Stimulated activated CD4-positive, alpha-beta T cell treated with anti-CD3 and anti-CD28 coated beads, Interleukin-4, amount 100 ng/mL, for 4 hours (primary cell): ENCODE data around the gene CACNA2D3.

Source experiments
- DNase-seq, 2 experiments: peaks; one replicate each; pipeline ENCODE4 v3.0.0-alpha.2; 2020

CACNA2D3 gene

DNA sequence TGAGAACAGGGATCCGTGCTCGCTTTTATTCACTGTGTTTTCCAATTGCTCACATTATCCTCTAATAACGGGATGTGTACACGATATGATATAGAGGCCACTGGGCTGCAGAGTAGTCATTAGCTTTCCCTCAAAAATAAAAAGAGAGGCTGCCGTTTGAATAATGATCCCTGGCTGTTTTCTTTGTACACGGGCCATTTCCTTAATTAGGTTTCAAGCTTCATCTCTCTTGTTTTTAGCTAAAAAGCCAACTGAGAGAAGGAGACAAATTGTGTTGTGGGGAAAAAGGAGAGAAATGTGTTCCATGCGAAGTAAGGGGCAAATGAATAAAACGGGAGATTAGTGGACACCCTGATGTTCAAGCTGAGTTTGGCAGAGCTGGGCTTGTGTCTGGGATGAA lies 174.2 kb downstream of the CACNA2D3 start:
- no peak for DNase-seq

DNA sequence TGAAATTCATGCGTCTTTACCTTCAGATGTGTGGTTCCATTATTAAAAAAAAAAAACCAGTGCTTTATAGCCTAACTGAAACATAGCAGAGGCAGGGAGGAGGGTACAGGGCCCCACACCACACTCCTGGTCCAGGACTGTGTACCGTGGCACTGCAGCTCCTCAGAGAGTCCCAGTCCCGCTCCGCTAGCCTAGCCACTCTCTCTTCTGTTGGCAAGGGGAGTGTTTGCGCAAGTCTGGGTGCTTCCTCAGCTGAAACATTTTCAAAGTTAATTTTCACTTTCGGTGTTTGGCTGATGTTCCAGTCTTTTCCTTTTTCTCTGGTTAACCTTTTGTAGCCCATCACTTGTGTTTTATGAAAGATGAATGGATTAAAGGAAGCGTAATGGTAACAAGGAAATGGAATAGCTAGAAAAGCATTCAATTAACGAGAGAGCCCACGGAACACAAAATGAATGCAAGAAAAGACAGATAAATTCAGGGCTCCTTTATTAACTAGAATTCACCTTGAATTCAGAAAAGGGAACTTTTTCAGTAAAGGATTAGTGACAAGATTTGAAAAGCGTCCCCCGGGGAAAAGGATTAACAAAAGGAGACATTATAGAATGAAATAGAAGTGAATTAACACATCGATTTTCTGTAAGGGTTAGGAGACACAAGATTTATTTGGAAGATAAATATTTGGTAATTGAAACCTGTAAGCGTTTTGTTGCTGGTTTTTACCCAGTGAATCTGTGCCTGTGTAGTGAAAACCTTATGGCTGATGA lies 177.0 kb downstream of the CACNA2D3 start:
- DNase-seq = no peak

DNA sequence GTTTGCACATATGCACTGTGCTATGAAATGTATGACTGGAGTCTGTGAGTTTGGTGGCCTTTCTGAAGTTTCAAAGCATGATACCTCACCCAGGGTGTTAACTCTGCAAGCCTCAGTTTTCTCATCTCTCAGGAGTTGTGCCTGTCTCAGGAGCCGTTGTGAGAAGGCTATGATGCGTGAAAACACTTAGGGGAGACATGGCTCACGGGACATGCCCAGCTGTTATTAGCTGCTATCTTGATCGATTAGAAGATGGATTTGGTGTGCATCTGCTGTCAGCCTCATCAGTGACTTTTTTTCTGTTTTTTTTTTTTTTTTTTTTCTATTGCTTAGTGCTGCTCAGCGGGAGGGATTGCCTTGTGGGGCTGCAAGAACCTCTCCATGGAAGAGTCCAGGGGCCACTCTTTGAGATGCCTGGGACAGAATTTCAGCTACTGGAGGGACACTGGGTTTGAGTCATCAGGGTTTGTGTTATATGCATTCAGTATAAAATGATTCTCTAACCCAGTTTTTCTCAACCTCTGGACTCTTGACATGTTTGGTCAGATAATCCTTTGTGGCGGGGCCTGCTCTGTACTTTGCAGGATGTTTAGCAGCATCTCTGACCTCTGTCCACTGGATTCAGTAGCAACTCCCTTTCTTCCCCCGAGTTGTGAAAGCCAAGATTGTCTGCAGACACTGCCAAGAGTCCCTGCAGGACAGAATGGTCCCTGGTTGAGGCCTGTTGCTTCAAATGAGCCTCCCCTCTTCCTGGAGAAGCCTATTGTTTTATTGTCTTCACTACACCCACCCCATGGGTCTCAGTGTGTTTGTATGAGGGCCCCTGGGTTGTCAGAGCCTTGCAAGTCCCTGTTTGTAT lies 181.4 kb downstream of the CACNA2D3 start:
- no peak for DNase-seq

DNA sequence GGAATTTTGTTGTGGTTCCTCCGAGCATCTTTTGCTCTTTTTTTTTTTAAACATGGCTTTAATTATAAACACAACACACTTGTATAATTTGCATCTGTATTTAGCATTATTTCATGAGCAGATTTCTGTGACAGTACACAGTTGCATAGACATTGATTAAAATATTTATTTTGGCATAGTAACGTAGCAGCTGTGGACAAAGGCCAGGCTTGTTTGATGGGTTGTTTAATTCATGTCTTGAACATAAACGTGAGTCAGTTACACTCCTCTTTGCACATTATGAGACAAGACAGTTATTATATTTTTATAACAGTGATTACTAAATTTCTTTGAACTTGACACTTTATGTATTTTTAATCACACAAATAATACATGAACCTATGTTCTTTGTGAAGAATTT lies 182.5 kb downstream of the CACNA2D3 start:
- no peak for DNase-seq

DNA sequence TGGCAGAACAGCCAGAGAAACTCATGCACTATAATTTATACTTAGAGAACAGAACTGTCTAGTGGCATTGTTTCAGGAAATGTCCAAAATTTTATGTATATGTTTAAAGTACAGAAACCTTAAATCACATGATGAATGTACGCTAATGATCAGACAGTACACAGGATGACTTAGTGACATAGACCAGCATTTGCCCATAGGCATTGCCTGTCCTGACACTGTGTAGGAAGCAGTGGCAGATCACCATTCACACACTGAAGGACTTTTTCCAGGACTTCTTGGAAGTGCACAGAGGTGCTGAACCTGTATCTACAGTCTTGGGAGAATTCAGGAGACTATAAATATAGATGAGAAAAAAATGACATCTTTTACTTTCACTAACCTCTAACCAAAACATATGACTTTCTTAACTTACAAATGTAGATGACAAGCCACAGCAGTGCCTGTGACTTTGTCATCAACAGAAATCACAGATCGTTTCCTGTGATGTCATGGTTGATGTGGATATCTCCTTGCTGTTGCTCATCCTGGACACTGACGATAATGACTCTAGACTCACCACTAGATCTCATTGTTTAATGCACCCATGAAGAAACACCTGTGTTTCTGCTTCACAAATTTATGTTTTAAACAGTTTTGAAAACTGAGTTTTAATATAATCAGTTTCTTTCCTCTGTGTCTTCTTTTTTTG lies 183.2 kb downstream of the CACNA2D3 start:
- DNase-seq = no peak

DNA sequence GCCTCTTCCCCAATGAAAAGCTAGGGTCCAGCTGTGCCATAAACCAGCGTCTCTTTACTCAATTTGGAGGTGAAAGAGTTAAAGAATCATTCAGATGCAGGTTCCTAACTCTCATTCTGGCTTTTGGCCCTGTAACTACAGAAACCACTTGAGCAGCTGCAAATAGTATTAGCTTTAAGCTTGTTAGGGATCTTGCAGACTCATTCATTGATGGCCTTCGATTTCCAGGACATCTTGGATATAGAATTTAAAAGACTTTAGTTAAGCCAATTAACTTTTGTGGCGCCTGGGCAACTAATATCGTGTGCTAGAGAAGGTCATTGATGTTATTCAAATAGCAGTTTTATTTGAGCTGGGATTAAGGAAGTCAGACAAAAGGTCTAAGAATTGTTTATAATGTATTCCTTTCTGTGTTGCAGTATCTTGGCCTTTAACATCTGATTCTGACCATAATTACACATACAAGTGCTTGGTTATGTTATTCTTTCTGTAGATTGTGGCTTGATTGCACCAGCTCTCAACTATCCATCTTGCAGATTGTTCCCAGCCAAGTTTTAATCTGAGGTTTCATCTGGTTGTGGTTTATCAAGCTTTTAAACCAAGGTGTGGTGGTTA lies 185.3 kb downstream of the CACNA2D3 start:
- no peak for DNase-seq

DNA sequence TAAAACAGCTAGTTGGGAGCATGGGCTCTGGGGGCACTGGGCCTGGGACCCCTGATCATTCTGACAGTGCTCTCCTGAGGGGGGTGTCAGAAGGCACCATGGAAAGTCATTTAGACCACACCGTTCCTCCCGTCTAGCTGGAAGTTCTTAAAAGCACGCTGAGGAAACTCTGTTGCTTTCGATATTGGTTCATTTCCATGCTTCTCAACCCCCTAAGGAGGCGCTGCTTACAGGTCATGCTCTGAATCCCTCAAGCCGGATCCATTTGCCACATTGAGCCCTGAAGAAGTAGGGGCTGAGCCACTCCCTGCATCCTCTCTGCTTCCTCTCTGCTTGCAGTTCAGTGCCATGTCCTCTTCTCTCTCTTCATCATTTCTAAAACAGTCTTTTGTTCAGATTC lies 187.2 kb downstream of the CACNA2D3 start:
- no peak for DNase-seq

DNA sequence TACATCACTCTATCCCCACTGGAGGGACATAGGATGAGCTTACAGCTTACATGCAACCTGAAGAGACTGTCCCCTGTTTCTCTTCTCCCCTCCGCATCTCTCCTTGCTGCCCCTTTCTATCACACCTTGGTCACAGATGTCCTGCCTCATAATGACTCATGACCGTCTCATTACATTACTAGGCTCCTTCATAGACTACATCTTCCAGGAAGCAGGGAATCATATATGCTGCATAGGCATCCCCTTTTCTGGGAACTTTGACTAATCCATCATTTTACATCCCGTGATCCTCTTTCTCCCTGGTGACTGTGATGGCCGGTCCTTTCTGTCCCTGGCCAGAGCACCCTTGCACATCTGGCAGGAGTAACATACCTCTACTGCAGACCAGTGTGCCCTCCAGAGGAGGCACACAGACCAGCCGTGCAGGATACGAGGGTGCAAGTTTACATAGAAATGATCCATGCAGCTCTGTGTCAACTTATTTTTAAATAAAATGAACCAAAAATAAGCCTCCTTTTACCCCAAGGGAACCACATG lies 188.9 kb downstream of the CACNA2D3 start:
- DNase-seq = no peak

DNA sequence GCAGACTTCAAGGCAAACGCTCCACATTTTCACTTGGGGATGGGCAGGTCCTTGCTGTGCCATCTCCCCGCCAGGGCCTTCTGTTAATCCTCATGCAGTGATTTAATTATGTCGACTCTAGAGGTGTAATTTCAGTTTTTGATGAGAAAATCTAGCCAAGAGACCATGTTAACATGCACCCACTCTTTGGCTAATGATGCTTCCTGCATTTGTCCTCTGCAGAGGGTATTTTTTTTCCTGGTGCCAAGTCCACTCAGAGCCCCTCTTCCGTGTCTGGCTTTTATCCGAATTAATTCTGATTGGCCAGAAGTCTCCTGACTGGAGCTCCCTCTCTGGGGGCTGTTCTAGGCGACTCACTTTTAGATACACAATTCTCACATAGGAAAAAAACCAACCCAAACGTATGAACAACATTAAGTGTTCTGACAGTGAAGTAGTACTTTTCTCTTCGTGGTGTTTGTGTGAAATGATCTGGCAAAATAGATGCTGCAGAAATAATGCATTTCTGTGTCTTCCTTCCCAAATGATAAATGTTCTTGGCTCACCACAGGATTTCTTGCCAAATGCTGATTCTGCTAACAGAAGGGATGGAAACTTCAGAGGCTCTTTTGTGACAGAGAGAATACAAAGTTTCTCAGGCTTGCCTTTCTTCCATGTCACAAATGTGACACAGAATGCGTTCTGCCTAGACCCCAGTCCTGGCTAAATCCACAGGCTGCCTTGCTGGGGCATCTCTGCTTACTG lies 190.0 kb downstream of the CACNA2D3 start:
- DNase-seq = no peak

DNA sequence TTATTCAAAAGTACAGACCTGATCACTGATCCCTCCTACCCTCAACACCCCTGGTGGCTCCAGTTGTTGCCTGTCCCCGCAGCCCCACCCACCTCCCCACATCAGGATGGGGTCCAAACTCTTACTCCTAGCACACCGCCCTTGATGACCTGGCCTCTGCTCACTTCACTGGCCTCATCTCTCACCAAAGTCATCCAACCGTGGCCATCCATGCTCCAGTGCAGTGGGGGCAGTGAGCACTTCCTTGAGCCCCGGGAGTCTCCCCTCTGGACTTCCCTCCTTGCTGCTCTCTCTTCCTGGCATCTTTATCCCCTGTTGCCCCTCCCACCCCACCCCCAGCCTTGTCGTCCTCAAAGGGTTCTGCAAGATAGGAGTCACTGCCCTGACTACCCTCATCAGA lies 191.1 kb downstream of the CACNA2D3 start:
- no peak for DNase-seq

DNA sequence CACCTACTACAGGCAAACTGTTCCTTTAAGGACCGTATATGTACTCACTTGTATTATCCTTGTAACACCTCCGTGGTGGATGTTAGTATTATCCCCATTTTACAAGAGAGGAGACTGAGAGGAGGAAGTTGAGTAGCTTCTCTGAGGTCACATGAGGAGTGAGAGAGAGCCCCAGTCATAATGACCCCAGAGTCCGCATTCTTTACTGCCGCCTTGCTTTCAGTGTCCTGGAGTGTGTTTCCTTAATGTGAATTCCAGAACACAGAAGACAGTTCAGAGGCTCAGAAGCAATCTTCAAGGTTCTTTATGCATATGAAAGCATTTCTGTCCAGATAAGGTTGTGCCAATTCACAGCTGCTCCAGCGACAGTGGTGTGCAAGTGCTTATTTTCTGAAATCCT lies 199.2 kb downstream of the CACNA2D3 start:
- no peak for DNase-seq

DNA sequence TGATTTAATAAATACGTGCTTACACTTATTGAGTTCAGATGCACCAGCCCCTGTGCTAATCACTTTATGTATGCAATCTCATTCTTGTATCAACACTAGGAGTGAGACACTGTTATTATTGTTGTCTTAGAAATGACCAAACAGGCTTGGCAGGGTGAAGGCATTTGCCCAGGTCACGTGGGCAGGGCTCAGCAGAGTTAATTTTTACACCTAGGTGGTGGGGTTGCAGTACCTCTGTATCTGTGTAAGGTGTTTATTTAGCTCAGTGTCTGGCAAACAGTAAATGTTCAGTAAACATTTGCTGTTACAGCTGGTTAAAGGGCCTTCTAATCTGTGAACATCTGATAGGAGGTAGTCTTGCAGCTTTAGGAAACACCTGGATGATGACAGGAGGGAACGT lies 200.0 kb downstream of the CACNA2D3 start:
- no peak for DNase-seq

DNA sequence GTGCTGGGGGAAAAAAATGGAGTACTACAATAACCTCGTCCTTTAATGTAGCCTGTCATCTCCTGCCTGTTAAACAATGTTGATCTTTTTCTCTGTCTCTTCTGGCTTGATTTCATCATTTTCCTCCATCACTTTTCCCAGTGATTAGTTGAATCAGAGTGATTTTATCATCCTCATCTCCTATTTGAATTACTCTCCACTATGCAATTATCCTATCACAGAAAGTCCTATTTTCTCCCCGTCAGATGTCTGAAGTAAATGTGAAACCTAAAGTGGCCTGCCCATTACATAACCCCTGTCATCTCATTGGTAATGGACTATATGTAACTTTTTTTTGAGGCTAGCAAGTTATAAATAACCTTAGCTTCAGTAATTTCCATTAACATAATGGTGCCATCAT lies 201.8 kb downstream of the CACNA2D3 start:
- DNase-seq = no peak

DNA sequence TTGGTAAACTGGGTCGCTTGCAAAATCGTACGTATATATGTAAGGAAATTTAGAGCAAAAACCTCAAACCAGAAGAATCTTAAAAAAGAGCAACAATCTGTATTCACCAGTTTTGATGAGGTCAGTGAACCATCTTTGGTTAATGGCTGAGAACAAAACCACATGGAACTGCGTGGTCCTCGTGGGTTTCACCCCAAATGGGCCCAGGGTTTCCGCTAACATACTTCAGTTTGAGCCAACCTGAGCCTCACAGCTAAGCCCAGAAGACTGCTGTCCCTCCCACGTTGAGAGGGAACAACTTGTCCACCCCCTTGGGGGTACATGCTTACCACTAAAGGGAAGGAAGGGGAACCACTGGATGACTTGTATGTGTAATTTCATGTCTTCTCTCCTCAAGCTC lies 204.6 kb downstream of the CACNA2D3 start:
- DNase-seq = no peak

DNA sequence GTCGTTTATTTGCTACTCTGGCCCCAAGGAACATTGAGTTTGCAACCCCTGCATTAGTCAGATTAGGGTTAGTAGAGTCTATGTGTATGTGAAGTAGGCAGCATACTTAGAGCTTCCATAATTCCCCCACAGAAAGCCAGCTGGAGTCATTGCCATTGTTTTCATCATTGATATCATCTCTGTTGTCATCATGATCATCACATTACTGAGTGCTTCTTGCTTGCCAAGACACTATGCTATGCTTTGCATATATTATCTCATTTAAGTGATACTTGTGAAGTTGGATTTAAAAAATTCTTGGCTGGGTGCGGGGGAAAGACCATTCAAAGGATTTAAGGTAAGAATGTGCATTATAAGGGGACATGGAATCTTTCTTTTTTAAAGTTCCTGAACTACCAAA lies 209.0 kb downstream of the CACNA2D3 start:
- DNase-seq = no peak

DNA sequence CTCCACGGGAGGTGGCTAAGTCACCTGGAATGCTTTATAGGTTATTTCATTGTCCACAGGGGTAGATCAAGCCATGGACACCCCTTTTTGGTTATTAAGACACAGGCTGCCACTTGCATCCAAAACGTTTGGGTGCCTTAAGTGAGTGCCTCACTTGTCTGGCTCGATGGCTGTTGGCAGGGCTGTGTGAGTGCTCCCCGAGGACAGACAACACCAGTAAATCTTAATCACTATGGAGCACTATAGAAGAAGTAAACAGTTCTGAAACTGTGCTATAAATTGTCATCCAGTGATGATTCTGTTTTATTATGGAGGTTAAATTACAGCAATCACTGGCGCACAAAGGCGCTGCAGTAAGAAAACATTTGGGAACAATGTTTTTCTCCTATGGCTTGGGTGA lies 215.5 kb downstream of the CACNA2D3 start:
- DNase-seq = no peak

DNA sequence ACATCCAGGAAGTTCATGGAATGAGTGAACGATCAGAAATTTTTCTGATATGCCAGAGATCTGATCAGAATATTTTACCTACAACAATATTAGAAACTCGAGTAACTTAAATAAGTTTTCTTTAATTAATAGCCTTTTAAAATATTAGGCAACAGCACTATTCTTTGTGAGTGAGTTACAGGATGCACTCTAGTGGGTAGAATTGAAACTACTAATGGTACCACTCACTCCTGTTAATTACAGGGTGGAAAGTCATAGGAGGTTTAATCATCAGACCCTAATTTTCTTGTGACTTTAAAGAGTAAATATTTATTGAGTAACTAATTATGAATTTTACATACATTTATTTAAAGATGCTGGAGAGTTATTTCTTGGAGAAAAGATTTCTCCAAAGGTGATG lies 217.3 kb downstream of the CACNA2D3 start:
- DNase-seq = no peak

DNA sequence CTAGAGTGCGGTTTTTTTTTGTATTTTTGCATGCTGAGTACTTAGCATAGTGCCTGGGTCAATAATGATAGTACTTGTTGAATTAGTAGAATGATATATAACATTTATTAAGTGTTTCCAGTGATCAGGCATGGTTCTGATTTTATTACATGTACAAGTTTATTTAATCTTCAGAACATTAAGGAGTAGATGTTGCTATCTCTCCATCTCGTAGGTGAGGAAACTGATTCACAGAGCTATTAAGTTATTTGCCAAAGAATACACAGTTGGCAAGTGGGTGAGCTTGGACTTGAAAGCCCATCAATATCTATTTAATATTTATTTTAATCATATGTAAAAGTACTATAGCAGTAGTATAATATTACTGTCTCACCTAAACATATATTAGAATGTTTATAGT lies 219.5 kb downstream of the CACNA2D3 start:
- DNase-seq = no peak

DNA sequence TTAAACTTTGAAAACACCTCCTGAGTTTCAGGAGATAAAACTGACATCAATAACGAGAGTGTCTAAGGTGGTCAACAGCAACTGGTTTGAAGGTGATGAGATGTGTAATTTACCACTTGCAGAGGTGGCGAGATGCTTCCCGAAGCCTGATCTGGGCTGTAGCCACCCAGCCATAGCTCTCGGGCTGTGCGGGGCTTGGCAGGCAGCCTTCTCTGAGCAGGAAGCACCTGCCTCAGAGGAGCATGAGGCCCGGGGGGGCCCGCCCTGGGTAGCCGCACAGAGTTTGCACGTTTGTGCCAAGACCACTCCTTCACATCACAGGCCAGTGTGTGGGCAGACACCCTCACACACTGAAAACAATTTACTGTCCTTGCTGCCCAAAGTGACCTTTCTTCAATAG lies 220.3 kb downstream of the CACNA2D3 start:
- DNase-seq = no peak

DNA sequence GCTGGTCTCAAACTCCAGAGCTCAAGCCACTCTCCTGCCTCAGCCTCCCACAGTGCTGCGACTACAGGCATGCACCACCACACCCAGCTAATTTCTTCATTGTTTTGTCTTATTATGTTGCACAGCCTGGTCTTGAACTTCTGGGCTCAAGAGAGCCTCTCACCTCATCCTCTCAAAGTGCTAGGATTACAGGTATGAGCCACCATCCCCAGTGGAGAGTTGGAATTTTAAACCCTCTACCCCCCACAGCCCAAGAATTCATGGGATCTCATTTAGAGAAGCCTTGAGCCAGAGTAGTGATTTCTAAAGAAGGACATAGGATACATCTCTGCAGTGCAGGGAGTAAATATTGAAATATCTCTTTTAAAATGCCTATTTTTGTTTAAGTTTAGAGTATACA lies 221.1 kb downstream of the CACNA2D3 start:
- no peak for DNase-seq

DNA sequence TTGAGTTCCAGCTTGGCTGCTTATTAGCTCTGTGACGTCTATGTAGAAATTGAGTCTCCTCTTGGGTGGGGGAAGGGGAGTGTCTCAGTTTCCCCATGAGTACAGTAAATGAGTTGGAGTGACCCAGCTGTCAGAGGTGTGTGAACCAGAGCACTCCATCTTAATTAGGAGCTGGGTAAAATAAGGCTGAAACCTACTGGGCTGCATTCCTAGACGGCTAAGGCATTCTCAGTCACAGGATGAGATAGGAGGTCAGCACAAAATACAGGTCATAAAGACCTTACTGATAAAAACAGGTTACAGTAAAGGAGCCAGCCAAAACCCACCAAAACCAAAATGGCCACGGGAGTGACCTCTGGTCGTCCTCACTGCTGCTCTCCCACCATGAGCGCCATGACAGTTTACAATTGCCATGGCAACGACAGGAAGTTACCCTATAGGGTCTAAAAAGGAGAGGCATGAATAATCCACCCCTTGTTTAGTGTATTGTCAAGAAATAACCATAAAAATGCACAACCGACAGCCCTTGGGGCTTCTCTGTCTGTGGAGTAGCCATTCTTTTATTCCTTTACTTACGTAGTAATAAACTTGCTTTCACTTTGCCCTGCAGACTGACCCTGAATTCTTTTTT lies 222.4 kb downstream of the CACNA2D3 start:
- DNase-seq = no peak

DNA sequence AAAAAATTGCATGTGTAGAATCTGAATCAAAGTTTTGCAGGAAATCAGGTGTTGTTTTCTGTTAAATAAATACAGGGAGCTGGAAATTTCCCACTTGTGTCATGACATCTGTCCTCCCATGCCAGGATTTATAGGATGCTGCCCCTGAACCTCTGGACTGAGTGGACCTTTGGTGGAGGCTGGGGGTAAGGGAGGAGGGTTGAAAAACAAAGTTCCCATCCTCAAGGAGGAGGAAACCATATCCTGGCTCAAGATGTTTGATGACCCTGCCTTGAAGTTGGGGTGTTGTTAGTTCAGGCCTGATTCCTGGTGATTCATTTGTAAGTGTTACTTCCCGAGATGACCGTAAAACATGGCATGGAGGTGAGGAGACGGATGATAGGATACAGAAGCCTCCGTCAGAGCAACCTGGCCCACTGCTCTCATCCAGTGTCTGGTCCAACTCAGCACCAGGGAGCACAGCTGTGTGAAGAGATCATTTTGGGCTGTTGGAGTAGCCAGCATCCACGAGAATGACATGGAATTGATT lies 223.6 kb downstream of the CACNA2D3 start:
- DNase-seq = no peak
